ENCODE results near the gene ITGA1. TPM values are rescaled to one million over a fixed set of nuclear protein-coding genes. Genes with fewer than 3 reads are reported as not detected.
"Not testable (repeated sequence)": the region's sequence is repeated elsewhere in the genome, so short reads cannot be mapped to it uniquely, and the experiment has no call there.

The ITGA1 gene
- polyA plus RNA-seq, 3 donors, result 0.33 to 0.89 (median 0.79) TPM

DNA sequence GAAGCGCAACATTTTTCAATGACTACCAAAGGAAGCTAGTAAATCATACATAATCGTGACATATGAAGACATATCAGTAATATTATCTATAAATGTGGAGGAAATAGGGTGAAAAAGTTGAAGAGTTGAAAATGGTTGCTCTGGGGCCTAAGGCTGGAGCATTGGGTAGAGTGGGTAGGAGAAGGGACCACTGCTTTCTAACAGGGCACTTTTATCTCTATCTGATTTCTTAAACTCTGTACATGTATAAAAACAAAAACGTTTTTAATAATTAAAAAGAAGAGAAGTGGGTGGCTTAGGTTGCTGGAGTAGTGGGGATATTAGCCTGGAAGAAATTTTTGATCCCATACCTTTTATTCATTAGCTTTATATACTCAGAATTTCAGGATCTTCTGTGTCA lies 44.2 kb upstream of the ITGA1 start:
- H3K4me3 ChIP-seq (replicated peaks in 1 of 3; ENCODE audit: low read depth in 2 of 3, low read length in 3 of 3), result no peak overlapping the region
- H3K27ac ChIP-seq (ENCODE audit: low read depth in 1 of 2, low read length in 2 of 2), result no peak overlapping the region
- H3K27me3 Mint-ChIP-seq (ENCODE audit: low read depth in 3 of 3), result peaks cover 0 to 3% (median 0%) of the 10 kb centered on the region in 3 donors
- H3K36me3 Mint-ChIP-seq, result no peaks in the 10 kb centered on the region
- H3K9ac ChIP-seq (ENCODE audit: insufficient read depth, low read length, poor library complexity, severe bottlenecking), result no peak overlapping the region
- WGBS (ENCODE audit: insufficient coverage), result no CpG with 5 or more reads among the region's 3 CpGs
- TF ChIP-seq, protein P1, sequence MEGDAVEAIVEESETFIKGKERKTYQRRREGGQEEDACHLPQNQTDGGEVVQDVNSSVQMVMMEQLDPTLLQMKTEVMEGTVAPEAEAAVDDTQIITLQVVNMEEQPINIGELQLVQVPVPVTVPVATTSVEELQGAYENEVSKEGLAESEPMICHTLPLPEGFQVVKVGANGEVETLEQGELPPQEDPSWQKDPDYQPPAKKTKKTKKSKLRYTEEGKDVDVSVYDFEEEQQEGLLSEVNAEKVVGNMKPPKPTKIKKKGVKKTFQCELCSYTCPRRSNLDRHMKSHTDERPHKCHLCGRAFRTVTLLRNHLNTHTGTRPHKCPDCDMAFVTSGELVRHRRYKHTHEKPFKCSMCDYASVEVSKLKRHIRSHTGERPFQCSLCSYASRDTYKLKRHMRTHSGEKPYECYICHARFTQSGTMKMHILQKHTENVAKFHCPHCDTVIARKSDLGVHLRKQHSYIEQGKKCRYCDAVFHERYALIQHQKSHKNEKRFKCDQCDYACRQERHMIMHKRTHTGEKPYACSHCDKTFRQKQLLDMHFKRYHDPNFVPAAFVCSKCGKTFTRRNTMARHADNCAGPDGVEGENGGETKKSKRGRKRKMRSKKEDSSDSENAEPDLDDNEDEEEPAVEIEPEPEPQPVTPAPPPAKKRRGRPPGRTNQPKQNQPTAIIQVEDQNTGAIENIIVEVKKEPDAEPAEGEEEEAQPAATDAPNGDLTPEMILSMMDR (IDR thresholded peaks at IDR 0.05), result no peak
- H3K4me3 Mint-ChIP-seq, result no peak overlapping the region
- no peaks in the 10 kb centered on the region for H3K36me3 ChIP-seq (replicated peaks in 1 of 2; ENCODE audit: control insufficient read depth in 1 of 2, insufficient read depth in 2 of 2, low read length in 2 of 2)
- intact Hi-C loops (cut with micrococcal nuclease), result no loop called here
- no peak overlapping the region for H3K4me2 ChIP-seq (replicated peaks; ENCODE audit: extremely low read depth, low read length, poor library complexity, severe bottlenecking)
- peaks cover 8% of the 10 kb centered on the region for H3K4me1 Mint-ChIP-seq
- H3K4me1 ChIP-seq (ENCODE audit: control insufficient read depth in 1 of 2, insufficient read depth in 2 of 2, low read length in 2 of 2), result peaks cover 6 to 9% of the 10 kb centered on the region in 2 donors
- H3K27ac Mint-ChIP-seq, result peak overlapping the region in 1 of 7 donors; percentile 48
- no peak for DNase-seq
- no peaks in the 10 kb centered on the region for H3K9me3 ChIP-seq (replicated peaks in 1 of 2; ENCODE audit: control insufficient read depth in 1 of 2, insufficient read depth in 1 of 2, low read length in 2 of 2)
- no peak overlapping the region for H2AFZ ChIP-seq (ENCODE audit: insufficient read depth, low read depth, low read length, poor library complexity, severe bottlenecking)
- no peaks in the 10 kb centered on the region for H3K27me3 ChIP-seq (ENCODE audit: control insufficient read depth in 2 of 2, insufficient read depth in 2 of 2, low read length in 2 of 2)
- H3K79me2 ChIP-seq (ENCODE audit: insufficient read depth, low read length), result no peaks in the 10 kb centered on the region
- peaks cover 0 to 1% (median 0%) of the 10 kb centered on the region in 7 donors for H3K9me3 Mint-ChIP-seq
- H4K20me1 ChIP-seq (ENCODE audit: insufficient read depth, low read length), result no peaks in the 10 kb centered on the region

GRCh38 chr5:52743970-52744369 lies 43.7 kb upstream of the ITGA1 start:
- Histone ChIP-seq H3K27me3 (ENCODE audit: control insufficient read depth in 2 of 2, insufficient read depth in 2 of 2, low read length in 2 of 2) (no peaks in the 10 kb centered on the region), H4K20me1 (ENCODE audit: insufficient read depth, low read length) (no peaks in the 10 kb centered on the region), H3K9me3 (replicated peaks in 1 of 2; ENCODE audit: control insufficient read depth in 1 of 2, insufficient read depth in 1 of 2, low read length in 2 of 2) (no peaks in the 10 kb centered on the region), H3K4me2 (replicated peaks; ENCODE audit: extremely low read depth, low read length, poor library complexity, severe bottlenecking) (no peak overlapping the region), H2AFZ (ENCODE audit: insufficient read depth, low read depth, low read length, poor library complexity, severe bottlenecking) (no peak overlapping the region), H3K4me3 (replicated peaks in 1 of 3; ENCODE audit: low read depth in 2 of 3, low read length in 3 of 3) (no peak overlapping the region), H3K4me1 (ENCODE audit: control insufficient read depth in 1 of 2, insufficient read depth in 2 of 2, low read length in 2 of 2) (peaks cover 6 to 9% of the 10 kb centered on the region in 2 donors), H3K36me3 (replicated peaks in 1 of 2; ENCODE audit: control insufficient read depth in 1 of 2, insufficient read depth in 2 of 2, low read length in 2 of 2) (no peaks in the 10 kb centered on the region), H3K9ac (ENCODE audit: insufficient read depth, low read length, poor library complexity, severe bottlenecking) (no peak overlapping the region), H3K27ac (ENCODE audit: low read depth in 1 of 2, low read length in 2 of 2) (no peak overlapping the region), H3K79me2 (ENCODE audit: insufficient read depth, low read length) (no peaks in the 10 kb centered on the region)
- peaks cover 8% of the 10 kb centered on the region for H3K4me1 Mint-ChIP-seq
- intact Hi-C loops (cut with micrococcal nuclease), result no loop called here
- WGBS (ENCODE audit: insufficient coverage), result no CpG with 5 or more reads among the region's 1 CpG
- H3K36me3 Mint-ChIP-seq, result no peaks in the 10 kb centered on the region
- TF ChIP-seq, protein P1 (IDR thresholded peaks at IDR 0.05), result no peak
- DNase-seq, result no peak
- no peak overlapping the region for H3K27ac Mint-ChIP-seq
- no peak overlapping the region for H3K4me3 Mint-ChIP-seq
- H3K9me3 Mint-ChIP-seq, result peaks cover 0 to 1% (median 0%) of the 10 kb centered on the region in 7 donors
- peaks cover 0 to 3% (median 0%) of the 10 kb centered on the region in 3 donors for H3K27me3 Mint-ChIP-seq (ENCODE audit: low read depth in 3 of 3)

DNA sequence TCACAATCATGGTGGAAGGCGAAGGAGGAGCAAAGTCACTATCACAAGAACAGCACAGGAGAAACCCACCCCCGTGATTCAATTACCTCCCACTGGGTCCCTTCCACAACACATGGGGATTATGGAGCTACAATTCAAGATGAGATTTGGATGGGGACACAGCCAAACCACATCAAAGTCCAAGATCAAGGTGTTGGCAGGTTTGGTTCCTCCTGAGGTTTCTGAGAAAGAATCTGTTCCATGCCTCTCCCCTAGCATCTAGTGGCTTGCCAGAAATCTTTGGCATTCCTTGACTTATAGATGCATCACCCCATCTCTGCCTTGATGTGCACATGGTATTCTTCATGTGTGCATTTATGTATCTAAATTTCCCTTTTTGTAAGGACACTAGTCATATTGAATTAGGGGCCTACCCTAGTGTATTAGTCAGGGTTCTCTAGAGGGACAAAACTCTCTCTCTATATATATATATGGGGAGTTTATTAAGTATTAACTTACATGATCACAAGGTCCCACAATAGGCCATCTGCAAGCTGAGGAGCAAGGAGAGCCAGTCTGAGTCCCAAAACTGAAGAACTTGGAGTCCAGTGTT lies 42.8 kb upstream of the ITGA1 start:
- DNase-seq; H4K20me1 ChIP-seq (ENCODE audit: insufficient read depth, low read length); H2AFZ ChIP-seq (ENCODE audit: insufficient read depth, low read depth, low read length, poor library complexity, severe bottlenecking); H3K36me3 Mint-ChIP-seq; H3K9me3 Mint-ChIP-seq; H3K79me2 ChIP-seq (ENCODE audit: insufficient read depth, low read length); H3K4me3 Mint-ChIP-seq; H3K27ac Mint-ChIP-seq; H3K36me3 ChIP-seq (replicated peaks in 1 of 2; ENCODE audit: control insufficient read depth in 1 of 2, insufficient read depth in 2 of 2, low read length in 2 of 2); H3K4me1 ChIP-seq (ENCODE audit: control insufficient read depth in 1 of 2, insufficient read depth in 2 of 2, low read length in 2 of 2); H3K27me3 ChIP-seq (ENCODE audit: control insufficient read depth in 2 of 2, insufficient read depth in 2 of 2, low read length in 2 of 2); H3K27me3 Mint-ChIP-seq (ENCODE audit: low read depth in 3 of 3); H3K9me3 ChIP-seq (replicated peaks in 1 of 2; ENCODE audit: control insufficient read depth in 1 of 2, insufficient read depth in 1 of 2, low read length in 2 of 2); H3K9ac ChIP-seq (ENCODE audit: insufficient read depth, low read length, poor library complexity, severe bottlenecking); H3K4me2 ChIP-seq (replicated peaks; ENCODE audit: extremely low read depth, low read length, poor library complexity, severe bottlenecking); H3K27ac ChIP-seq (ENCODE audit: low read depth in 1 of 2, low read length in 2 of 2); H3K4me1 Mint-ChIP-seq; intact Hi-C loops (cut with micrococcal nuclease); H3K4me3 ChIP-seq (replicated peaks in 1 of 3; ENCODE audit: low read depth in 2 of 3, low read length in 3 of 3): not testable (repeated sequence)
- WGBS (ENCODE audit: insufficient coverage), result no CpG with 5 or more reads among the region's 2 CpGs

Data from CD14-positive monocyte (primary cell).